H1 (cell line): Measurements from ENCODE around the gene OPN3. TPM values are rescaled to one million over a fixed set of nuclear protein-coding genes. Genes with fewer than 3 reads are reported as not detected.

ENCODE experiments used
- CTCF ChIA-PET: fragments of 300-600 bp; sonication (Branson Sonifier 250); formaldehyde crosslinking; loops from one replicate; lab custom pipeline; 2021; ENCODE audit not compliant: partially characterized antibody; lab: Charles Lee
- POLR2A ChIA-PET: fragments of 300-600 bp; sonication (Branson Sonifier 250); formaldehyde crosslinking; loops from one replicate; lab custom pipeline; 2021; ENCODE audit warnings: inconsistent platforms; ENCODE audit not compliant: partially characterized antibody; lab: Charles Lee
- DNase-seq, 2 experiments: peaks; one replicate each; pipeline versions ENCODE4 v3.0.0 to v3.0.0-alpha.2; 2010 to 2022; ENCODE audit warnings: low spot score in 2 of 2, low read depth in 1 of 2, mixed read lengths in 1 of 2
- FAIRE-seq: peaks from 2 replicates; lab custom pipeline; 2011; peaks lifted over from hg19 to GRCh38; lab: Jason Lieb, UNC
- H2AFZ ChIP-seq: 2 replicates; pipeline ENCODE4 v1.8.1; 2012; ENCODE audit warnings: low read length, inconsistent platforms
- H2AK5ac ChIP-seq: 2 replicates; pipeline ENCODE4 v1.6.1; 2013; ENCODE audit warnings: low read depth, low read length
- H2BK120ac ChIP-seq: replicated peaks from 2 replicates; pipeline ENCODE3; 2013; ENCODE audit warnings: low read depth, low read length, inconsistent platforms
- H2BK12ac ChIP-seq: 2 replicates; pipeline ENCODE4 v1.6.1; 2013; ENCODE audit warnings: low read depth, low read length
- H2BK15ac ChIP-seq: 2 replicates; pipeline ENCODE4 v1.6.1; 2013; ENCODE audit warnings: low read length
- H2BK20ac ChIP-seq: 2 replicates; pipeline ENCODE4 v1.6.1; 2013; ENCODE audit warnings: low read length
- H2BK5ac ChIP-seq: 2 replicates; pipeline ENCODE4 v1.6.1; 2013; ENCODE audit warnings: low read depth, low read length
- H3K14ac ChIP-seq: 2 replicates; pipeline ENCODE4 v1.6.1; 2013; ENCODE audit warnings: inconsistent platforms; ENCODE audit not compliant: insufficient read length
- H3K18ac ChIP-seq: 2 replicates; pipeline ENCODE4 v1.6.1; 2013; ENCODE audit warnings: low read length; ENCODE audit errors: extremely low read depth
- H3K23ac ChIP-seq: 2 replicates; pipeline ENCODE4 v1.6.1; 2013; ENCODE audit warnings: inconsistent platforms; ENCODE audit not compliant: insufficient read length
- H3K23me2 ChIP-seq: 2 replicates; pipeline ENCODE4 v1.6.1; 2013; ENCODE audit warnings: low read depth, low read length
- H3K27ac ChIP-seq: 2 replicates; pipeline ENCODE4 v1.6.1; 2011; ENCODE audit warnings: low read depth, low read length, inconsistent platforms
- H3K27me3 ChIP-seq, 4 experiments: replicated peaks in 1 of 4; 1 replicate in 1 of 4; 2 replicates in 3 of 4; pipeline versions ENCODE4 v1.6.1 to v1.8.1; 2011 to 2013; ENCODE audit warnings: low read length in 3 of 4, mild to moderate bottlenecking in 3 of 4, inconsistent platforms in 2 of 4, mixed read lengths in 2 of 4, moderate library complexity in 1 of 4; ENCODE audit not compliant: control insufficient read depth in 3 of 4, insufficient read depth in 3 of 4; ENCODE audit errors: extremely low read depth in 1 of 4
- H3K36me3 ChIP-seq, 4 experiments: 2 replicates each; pipeline versions ENCODE4 v1.6.1 to v1.8.1; 2011 to 2013; ENCODE audit warnings: mild to moderate bottlenecking in 4 of 4, low read length in 3 of 4, moderate library complexity in 2 of 4, control low read depth in 1 of 4, inconsistent platforms in 1 of 4; ENCODE audit not compliant: insufficient read depth in 4 of 4, control insufficient read depth in 2 of 4
- H3K4ac ChIP-seq: replicated peaks from 2 replicates; pipeline ENCODE3; 2013; ENCODE audit warnings: low read length, low read depth, mixed read lengths, inconsistent platforms; ENCODE audit not compliant: insufficient read length
- H3K4me1 ChIP-seq, 4 experiments: replicated peaks in 1 of 4; 1 replicate in 1 of 4; 2 replicates in 3 of 4; pipeline versions ENCODE4 v1.6.1 to v1.8.1; 2011 to 2013; ENCODE audit warnings: low read length in 3 of 4, inconsistent platforms in 2 of 4, mixed read lengths in 1 of 4; ENCODE audit not compliant: insufficient read depth in 4 of 4, control insufficient read depth in 3 of 4
- H3K4me2 ChIP-seq, 2 experiments: 2 replicates each; pipeline versions ENCODE4 v1.6.1 to v1.8.1; 2011 to 2013; ENCODE audit warnings: low read depth in 2 of 2, low read length in 2 of 2, control low read depth in 1 of 2, inconsistent platforms in 1 of 2, mild to moderate bottlenecking in 1 of 2; ENCODE audit not compliant: insufficient read depth in 1 of 2
- H3K4me3 ChIP-seq, 4 experiments: fragments of 200-600, 300-600 bp in 1 of 4; sonication (generic), shearing (Covaris generic), sonication (Bioruptor Twin) in 1 of 4; 2 replicates each; pipeline versions ENCODE4 v1.5.1 to v1.8.1; 2011 to 2016; ENCODE audit warnings: low read length in 4 of 4, low read depth in 3 of 4, control low read depth in 2 of 4, inconsistent platforms in 2 of 4, mild to moderate bottlenecking in 2 of 4, mixed read lengths in 1 of 4, moderate library complexity in 1 of 4; ENCODE audit not compliant: insufficient read depth in 2 of 4; ENCODE audit errors: extremely low read depth in 1 of 4
- H3K56ac ChIP-seq: replicated peaks from 2 replicates; pipeline ENCODE3; 2013; ENCODE audit warnings: low read depth, mild to moderate bottlenecking, mixed read lengths, low read length, inconsistent platforms; ENCODE audit not compliant: insufficient read length
- H3K79me1 ChIP-seq: 2 replicates; pipeline ENCODE4 v1.6.1; 2013; ENCODE audit warnings: low read depth, low read length, control low read depth
- H3K79me2 ChIP-seq, 2 experiments: 2 replicates each; pipeline versions ENCODE4 v1.6.1 to v1.8.1; 2012 to 2013; ENCODE audit warnings: low read length in 2 of 2, mild to moderate bottlenecking in 2 of 2, inconsistent platforms in 1 of 2; ENCODE audit not compliant: insufficient read depth in 2 of 2, control insufficient read depth in 1 of 2
- H3K9ac ChIP-seq, 4 experiments: replicated peaks in 1 of 4; 1 replicate in 1 of 4; 2 replicates in 3 of 4; pipeline versions ENCODE4 v1.6.1 to v1.8.1; 2011 to 2013; ENCODE audit warnings: low read depth in 3 of 4, low read length in 3 of 4, control low read depth in 2 of 4, mild to moderate bottlenecking in 2 of 4, moderate library complexity in 2 of 4, inconsistent platforms in 1 of 4; ENCODE audit errors: extremely low read depth in 1 of 4
- H3K9me3 ChIP-seq, 2 experiments: 2 replicates each; pipeline versions ENCODE4 v1.6.1 to v1.8.1; 2012 to 2013; ENCODE audit warnings: mild to moderate bottlenecking in 2 of 2, moderate library complexity in 2 of 2, control low read depth in 1 of 2, inconsistent platforms in 1 of 2, low read depth in 1 of 2, low read length in 1 of 2, mixed read lengths in 1 of 2; ENCODE audit not compliant: insufficient read depth in 2 of 2
- H4K20me1 ChIP-seq, 2 experiments: replicated peaks in 1 of 2; 2 replicates each; pipeline versions ENCODE3 to v1.8.1; 2011 to 2013; ENCODE audit warnings: inconsistent platforms in 2 of 2, low read length in 2 of 2, mild to moderate bottlenecking in 1 of 2; ENCODE audit not compliant: insufficient read depth in 2 of 2, control insufficient read depth in 1 of 2
- H4K5ac ChIP-seq: 2 replicates; pipeline ENCODE4 v1.6.1; 2013; ENCODE audit warnings: low read length, low read depth, mixed read lengths, inconsistent platforms; ENCODE audit not compliant: insufficient read length
- H4K8ac ChIP-seq: 2 replicates; pipeline ENCODE4 v1.8.0; 2013; ENCODE audit warnings: mild to moderate bottlenecking, moderate library complexity, low read length, inconsistent platforms; ENCODE audit not compliant: insufficient read depth; ENCODE audit errors: extremely low read depth
- H4K91ac ChIP-seq: replicated peaks from 2 replicates; pipeline ENCODE3; 2013; ENCODE audit warnings: low read length, mixed read lengths, inconsistent platforms; ENCODE audit not compliant: insufficient read length
- BRCA1 ChIP-seq: IDR thresholded peaks from 2 replicates; pipeline ENCODE4 v1.6.1; 2012; ENCODE audit warnings: low read depth, low read length, improper control_type of control experiment
- CTCF ChIP-seq, 3 experiments: IDR thresholded peaks; 1 replicate in 2 of 3; 2 replicates in 1 of 3; pipeline versions ENCODE4 v1.5.1 to v1.6.1; 2011; ENCODE audit warnings: low read length in 3 of 3, mild to moderate bottlenecking in 3 of 3, inconsistent platforms in 2 of 3, low read depth in 1 of 3, moderate library complexity in 1 of 3; ENCODE audit not compliant: insufficient read depth in 1 of 3; ENCODE audit errors: control extremely low read depth in 1 of 3
- FOSL1 ChIP-seq: IDR thresholded peaks from 2 replicates; pipeline ENCODE4 v1.6.1; 2011; ENCODE audit warnings: mild to moderate bottlenecking, low read depth, low read length, moderate library complexity; ENCODE audit not compliant: insufficient read depth
- GABPA ChIP-seq: IDR thresholded peaks from 2 replicates; pipeline ENCODE4 v1.6.1; 2011; ENCODE audit warnings: mild to moderate bottlenecking, low read length, moderate library complexity, borderline replicate concordance; ENCODE audit not compliant: insufficient read depth
- KDM1A ChIP-seq: fragments of 200-600, 300-600 bp; sonication (generic); IDR thresholded peaks from 2 replicates; pipeline ENCODE4 v1.7.1; 2016; ENCODE audit warnings: mild to moderate bottlenecking, low read length, borderline replicate concordance
- KDM5A ChIP-seq: fragments of 200-600 bp; IDR thresholded peaks from 2 replicates; pipeline ENCODE4 v1.7.1; 2012; ENCODE audit warnings: mild to moderate bottlenecking, low read length, inconsistent platforms, mixed read lengths
- MAFK ChIP-seq: IDR thresholded peaks from 2 replicates; pipeline ENCODE4 v1.6.1; 2012; ENCODE audit warnings: low read depth, mild to moderate bottlenecking, improper control_type of control experiment, low read length
- RBBP5 ChIP-seq: IDR thresholded peaks from 2 replicates; pipeline ENCODE4 v1.7.1; 2012; ENCODE audit warnings: low read depth, mild to moderate bottlenecking, inconsistent platforms, low read length, moderate library complexity, borderline replicate concordance
- RFX5 ChIP-seq: IDR thresholded peaks from 2 replicates; pipeline ENCODE4 v1.6.1; 2011; ENCODE audit warnings: low read depth, low read length, improper control_type of control experiment, borderline replicate concordance
- SIRT6 ChIP-seq: IDR thresholded peaks from one replicate; pipeline ENCODE4 v1.7.1; 2012; ENCODE audit warnings: low read length, inconsistent platforms
- SP1 ChIP-seq: IDR thresholded peaks from 2 replicates; pipeline ENCODE4 v1.6.1; 2011; ENCODE audit warnings: low read depth, low read length
- SUZ12 ChIP-seq: fragments of 200-600 bp; sonication (generic); IDR thresholded peaks from 2 replicates; pipeline ENCODE4 v1.6.1; 2012; ENCODE audit warnings: mild to moderate bottlenecking, inconsistent platforms, low read length, moderate library complexity, mixed read lengths
- WGBS, 2 experiments: shearing (Covaris generic) in 1 of 2; methylation state at CpG; one replicate each; pipeline versions ENCODE4 v1.1.6 to v1.1.7; 2013 to 2015; ENCODE audit warnings: low lambda C conversion rate in 2 of 2, mixed read lengths in 2 of 2, inconsistent platforms in 1 of 2, low coverage in 1 of 2, missing lambda C conversion rate in 1 of 2; ENCODE audit not compliant: insufficient replicate concordance in 2 of 2, insufficient coverage in 1 of 2, insufficient read length in 1 of 2; ENCODE audit errors: extremely low coverage in 1 of 2, missing lambda C conversion rate in 1 of 2; 5-methylcytosine and 5-hydroxymethylcytosine counted together
- polyA plus RNA-seq, 7 experiments: library from polyadenylated mRNA; depleted of rRNA in 3 of 7; stranded (reverse) in 5 of 7; unstranded in 2 of 7; fragments of >200 nt in 5 of 7; fragments of 200-250 nt in 2 of 7; gene quantifications; 1 replicate in 5 of 7; 2 replicates in 1 of 7; 4 replicates in 1 of 7; pipeline versions ENCODE4 v1.2.1 to v1.2.3, GENCODE V29; 2011 to 2013; ENCODE audit warnings: missing spikeins in 2 of 7, mixed read lengths in 2 of 7
- total RNA-seq: library from RNA; stranded (reverse); fragmentation: NEBNext Ultra II Directional; extraction: Animal tissue kit (Norgen Biotek cat#: 25700); gene quantifications from 2 replicates; pipeline ENCODE4 v1.2.1, GENCODE V29; 2021

The OPN3 gene
- total and polyA plus RNA-seq, 2 of the 8 experiments (the other 6 are each of a cell fraction or from before 2014, with no cell fraction given), result 8.8 to 19.4 TPM

- Histone ChIP-seq H3K4me3 (no peak overlapping the region), H4K91ac (no peak overlapping the region), H3K27ac (no peak overlapping the region), H4K5ac (no peak overlapping the region), H2AFZ (no peak overlapping the region), H2BK5ac (no peak overlapping the region), H3K79me2 (no peaks in the 10 kb centered on the region), H4K20me1 (no peaks in the 10 kb centered on the region), H2AK5ac (no peak overlapping the region), H3K23me2 (peaks cover 1% of the 10 kb centered on the region; the same call in 1 of the 2 replicates), H2BK20ac (no peak overlapping the region), H3K56ac (no peak overlapping the region), H3K23ac (no peak overlapping the region), H3K4me2 (no peak overlapping the region), H3K4me1 (no peaks in the 10 kb centered on the region), H3K9ac (no peak overlapping the region), H3K36me3 (no peaks in the 10 kb centered on the region), H2BK120ac (no peak overlapping the region), H2BK12ac (no peak overlapping the region), H3K9me3 (no peaks in the 10 kb centered on the region), H3K14ac (no peak overlapping the region), H4K8ac (no peak overlapping the region), H3K27me3 (no peaks in the 10 kb centered on the region), H2BK15ac (no peak overlapping the region), H3K18ac (no peak overlapping the region), H3K79me1 (no peaks in the 10 kb centered on the region), H3K4ac (no peak overlapping the region)
- ChIA-PET CTCF (interaction anchor here (1.7 kb wide), 1 partner anchor 169 kb away, joined by 3 read pairs; no protein-coding TSS in a partner anchor), POLR2A (no interaction called here)
- DNase-seq, result no peak
- 96% methylated on average over 5 of the region's 5 CpGs; no CpG with 5 or more reads in 1 of the 2 experiments for WGBS, 2 experiments
- FAIRE-seq, result no peak
- TF ChIP-seq KDM5A (no peak), BRCA1 (no peak), GABPA (no peak), SP1 (no peak), KDM1A (no peak), RFX5 (no peak), SUZ12 (no peak), FOSL1 (no peak), SIRT6 (no peak), CTCF (IDR thresholded peaks at IDR 0.05; ENCODE audit: control extremely low read depth in 1 of 3, insufficient read depth in 1 of 3, low read depth in 1 of 3, low read length in 3 of 3) (no peak), RBBP5 (no peak), MAFK (no peak)
Measured at GRCh38 chr1:241660424-241660972, 20.3 kb upstream of the OPN3 start.
